ENCODE measurements around the gene SH2D6. TPM values are rescaled to one million over a fixed set of nuclear protein-coding genes. Genes with fewer than 3 reads are reported as not detected.
"Not testable (repeated sequence)": the region's sequence is repeated elsewhere in the genome, so short reads cannot be mapped to it uniquely, and the experiment has no call there.

SH2D6 gene
- total RNA-seq: 1 to 10 TPM in 1 of 2 donors, under 1 TPM in 1; 0.66 to 1.3 TPM

GRCh38 chr2:85418132-85419008, at the start of gene SH2D6:
Gene SH2D6, plus strand, starts transcription at chr2:85418714. Its CDS starts 10,752 bp downstream, at chr2:85429466.
- Mint-ChIP-seq H3K4me1 (peaks cover 12% of the 10 kb centered on the region), H3K27me3 (no peaks in the 10 kb centered on the region), H3K9me3 (no peaks in the 10 kb centered on the region), H3K36me3 (ENCODE audit: low read depth) (no peaks in the 10 kb centered on the region), H3K27ac (peak within 1 kb of the TSS; percentile 95), H3K4me3 (peak within 1 kb of the TSS; percentile 85)
- peak; percentile 87 for ATAC-seq (replicated peaks)

- Mint-ChIP-seq H3K4me3 (no peak overlapping the region), H3K4me1 (no peaks in the 10 kb centered on the region), H3K27ac (no peak overlapping the region), H3K9me3 (no peaks in the 10 kb centered on the region), H3K27me3 (no peaks in the 10 kb centered on the region), H3K36me3 (ENCODE audit: low read depth) (peaks cover 18% of the 10 kb centered on the region)
- ATAC-seq (replicated peaks): no peak
Measured at GRCh38 chr2:85368921-85369320, 49.6 kb upstream of the SH2D6 start.

- Mint-ChIP-seq H3K4me1 (no peaks in the 10 kb centered on the region), H3K27ac (peak overlapping the region; percentile 41), H3K36me3 (ENCODE audit: low read depth) (peaks cover 20% of the 10 kb centered on the region), H3K27me3 (no peaks in the 10 kb centered on the region), H3K9me3 (no peaks in the 10 kb centered on the region), H3K4me3 (no peak overlapping the region)
- no peak for ATAC-seq (replicated peaks)
Measured at GRCh38 chr2:85369500-85369899, 49.0 kb upstream of the SH2D6 start.

- H3K27ac Mint-ChIP-seq: no peak overlapping the region
- peaks cover 33% of the 10 kb centered on the region for H3K36me3 Mint-ChIP-seq (ENCODE audit: low read depth)
- no peak for ATAC-seq (replicated peaks)
- H3K4me1 Mint-ChIP-seq: peaks cover 6% of the 10 kb centered on the region
- H3K9me3 Mint-ChIP-seq: no peaks in the 10 kb centered on the region
- no peaks in the 10 kb centered on the region for H3K27me3 Mint-ChIP-seq
- H3K4me3 Mint-ChIP-seq: no peak overlapping the region
Measured at GRCh38 chr2:85371045-85371444, 47.5 kb upstream of the SH2D6 start.

- peaks cover 6% of the 10 kb centered on the region for H3K4me1 Mint-ChIP-seq
- H3K4me3 Mint-ChIP-seq: no peak overlapping the region
- peak overlapping the region; percentile 20 for H3K27ac Mint-ChIP-seq
- no peaks in the 10 kb centered on the region for H3K27me3 Mint-ChIP-seq
- H3K9me3 Mint-ChIP-seq: no peaks in the 10 kb centered on the region
- peaks cover 72% of the 10 kb centered on the region for H3K36me3 Mint-ChIP-seq (ENCODE audit: low read depth)
- ATAC-seq (replicated peaks): no peak
Measured at GRCh38 chr2:85376291-85377065, 42.0 kb upstream of the SH2D6 start.

- no peak for ATAC-seq (replicated peaks)
Measured at GRCh38 chr2:85377083-85377482, 41.4 kb upstream of the SH2D6 start.

GRCh38 chr2:85378257-85378656, 40.3 kb upstream of the SH2D6 start:
- no peak overlapping the region for H3K27ac Mint-ChIP-seq
- H3K4me1 Mint-ChIP-seq: peaks cover 6% of the 10 kb centered on the region
- no peak for ATAC-seq (replicated peaks)
- H3K36me3 Mint-ChIP-seq (ENCODE audit: low read depth): peaks cover 75% of the 10 kb centered on the region
- H3K27me3 Mint-ChIP-seq: no peaks in the 10 kb centered on the region
- H3K4me3 Mint-ChIP-seq: no peak overlapping the region
- H3K9me3 Mint-ChIP-seq: no peaks in the 10 kb centered on the region

More at GRCh38 chr2:85377083-85377482, 41.4 kb upstream of the SH2D6 start:
- Mint-ChIP-seq H3K36me3 (ENCODE audit: low read depth) (peaks cover 72% of the 10 kb centered on the region), H3K4me1 (peaks cover 6% of the 10 kb centered on the region), H3K4me3 (no peak overlapping the region), H3K9me3 (no peaks in the 10 kb centered on the region), H3K27me3 (no peaks in the 10 kb centered on the region), H3K27ac (no peak overlapping the region)

- H3K9me3 Mint-ChIP-seq: no peaks in the 10 kb centered on the region
- no peaks in the 10 kb centered on the region for H3K27me3 Mint-ChIP-seq
- no peak for ATAC-seq (replicated peaks)
- peaks cover 70% of the 10 kb centered on the region for H3K36me3 Mint-ChIP-seq (ENCODE audit: low read depth)
- no peak overlapping the region for H3K4me3 Mint-ChIP-seq
- H3K4me1 Mint-ChIP-seq: peaks cover 5% of the 10 kb centered on the region
- H3K27ac Mint-ChIP-seq: no peak overlapping the region
Measured at GRCh38 chr2:85380048-85380447, 38.5 kb upstream of the SH2D6 start.

- peaks cover 63% of the 10 kb centered on the region for H3K36me3 Mint-ChIP-seq (ENCODE audit: low read depth)
- H3K4me3 Mint-ChIP-seq; ATAC-seq (replicated peaks); H3K27me3 Mint-ChIP-seq; H3K9me3 Mint-ChIP-seq; H3K4me1 Mint-ChIP-seq: not testable (repeated sequence)
- peak overlapping the region; percentile 50 for H3K27ac Mint-ChIP-seq
Measured at GRCh38 chr2:85383151-85383550, 35.4 kb upstream of the SH2D6 start.

- Mint-ChIP-seq H3K9me3 (no peaks in the 10 kb centered on the region), H3K27me3 (no peaks in the 10 kb centered on the region), H3K4me1 (no peaks in the 10 kb centered on the region), H3K36me3 (ENCODE audit: low read depth) (peaks cover 63% of the 10 kb centered on the region), H3K27ac (peak overlapping the region; percentile 50), H3K4me3 (no peak overlapping the region)
- ATAC-seq (replicated peaks): peak; percentile 50
Measured at GRCh38 chr2:85383850-85384249, 34.7 kb upstream of the SH2D6 start.

GRCh38 chr2:85385746-85386145, 32.8 kb upstream of the SH2D6 start:
- no peak for ATAC-seq (replicated peaks)
- H3K36me3 Mint-ChIP-seq (ENCODE audit: low read depth): peaks cover 63% of the 10 kb centered on the region
- H3K27ac Mint-ChIP-seq: peak overlapping the region; percentile 50
- no peaks in the 10 kb centered on the region for H3K27me3 Mint-ChIP-seq
- no peak overlapping the region for H3K4me3 Mint-ChIP-seq
- no peaks in the 10 kb centered on the region for H3K9me3 Mint-ChIP-seq
- no peaks in the 10 kb centered on the region for H3K4me1 Mint-ChIP-seq

GRCh38 chr2:85387754-85388153, 30.8 kb upstream of the SH2D6 start:
- no peaks in the 10 kb centered on the region for H3K4me1 Mint-ChIP-seq
- ATAC-seq (replicated peaks): no peak
- no peak overlapping the region for H3K27ac Mint-ChIP-seq
- H3K36me3 Mint-ChIP-seq (ENCODE audit: low read depth): peaks cover 56% of the 10 kb centered on the region
- no peaks in the 10 kb centered on the region for H3K27me3 Mint-ChIP-seq
- no peak overlapping the region for H3K4me3 Mint-ChIP-seq
- no peaks in the 10 kb centered on the region for H3K9me3 Mint-ChIP-seq

GRCh38 chr2:85388878-85389538, 29.5 kb upstream of the SH2D6 start:
- peaks cover 55% of the 10 kb centered on the region for H3K36me3 Mint-ChIP-seq (ENCODE audit: low read depth)
- peaks cover 3% of the 10 kb centered on the region for H3K4me1 Mint-ChIP-seq
- no peaks in the 10 kb centered on the region for H3K27me3 Mint-ChIP-seq
- no peak for ATAC-seq (replicated peaks)
- no peaks in the 10 kb centered on the region for H3K9me3 Mint-ChIP-seq
- H3K27ac Mint-ChIP-seq: peak overlapping the region; percentile 43
- H3K4me3 Mint-ChIP-seq: no peak overlapping the region

- Mint-ChIP-seq H3K27me3 (no peaks in the 10 kb centered on the region), H3K36me3 (ENCODE audit: low read depth) (peaks cover 41% of the 10 kb centered on the region), H3K4me3 (no peak overlapping the region)
Measured at GRCh38 chr2:85390941-85391669, 27.4 kb upstream of the SH2D6 start.

More at GRCh38 chr2:85390941-85391669, 27.4 kb upstream of the SH2D6 start:
- Mint-ChIP-seq H3K27ac (no peak overlapping the region), H3K4me1 (peaks cover 6% of the 10 kb centered on the region), H3K9me3 (no peaks in the 10 kb centered on the region)
- peak; percentile 85 for ATAC-seq (replicated peaks)
